ENCODE measurements around the gene DOCK2.
A peak's percentile ranks its signal among the peaks of the same experiment; 100 is the strongest.

Gene DOCK2

GRCh38 chr5:170097934-170098333, 460.9 kb downstream of the DOCK2 start:
- DNase-seq (ENCODE audit: low read depth): no peak

GRCh38 chr5:170100066-170100943, 463.2 kb downstream of the DOCK2 start:
- DNase-seq (ENCODE audit: low read depth): peak; percentile 56

GRCh38 chr5:170103447-170103846, 466.4 kb downstream of the DOCK2 start:
- DNase-seq (ENCODE audit: low read depth): no peak

- no peak for DNase-seq (ENCODE audit: low read depth)
Observed at GRCh38 chr5:170104299-170104698, 467.2 kb downstream of the DOCK2 start.

- no peak for DNase-seq (ENCODE audit: low read depth)
Observed at GRCh38 chr5:170104710-170105109, 467.6 kb downstream of the DOCK2 start.

GRCh38 chr5:170105642-170106611, 468.9 kb downstream of the DOCK2 start, which contains the start of gene FOXI1:
FOXI1 (plus strand) TSS chr5:170105897; CDS start chr5:170105958, 61 bp downstream.
- DNase-seq (ENCODE audit: low read depth): no peak

- DNase-seq (ENCODE audit: low read depth): no peak
Observed at GRCh38 chr5:170107674-170108073, 470.6 kb downstream of the DOCK2 start.

- DNase-seq (ENCODE audit: low read depth): no peak
Observed at GRCh38 chr5:170108266-170108785, 471.3 kb downstream of the DOCK2 start.

GRCh38 chr5:170109059-170110031, 472.3 kb downstream of the DOCK2 start:
- DNase-seq (ENCODE audit: low read depth): no peak

GRCh38 chr5:170110403-170111087, 473.5 kb downstream of the DOCK2 start:
- DNase-seq (ENCODE audit: low read depth): no peak

GRCh38 chr5:170111088-170111785, 474.2 kb downstream of the DOCK2 start:
- DNase-seq (ENCODE audit: low read depth): no peak

- DNase-seq (ENCODE audit: low read depth): no peak
Observed at GRCh38 chr5:170112876-170113521, 475.9 kb downstream of the DOCK2 start.

- no peak for DNase-seq (ENCODE audit: low read depth)
Observed at GRCh38 chr5:170113522-170113900, 476.4 kb downstream of the DOCK2 start.

- no peak for DNase-seq (ENCODE audit: low read depth)
Observed at GRCh38 chr5:170114271-170114670, 477.2 kb downstream of the DOCK2 start.

- DNase-seq (ENCODE audit: low read depth): no peak
Observed at GRCh38 chr5:170115925-170116324, 478.9 kb downstream of the DOCK2 start.

- DNase-seq (ENCODE audit: low read depth): no peak
Observed at GRCh38 chr5:170117736-170118135, 480.7 kb downstream of the DOCK2 start.

GRCh38 chr5:170120576-170120975, 483.5 kb downstream of the DOCK2 start:
- peak; percentile 95 for DNase-seq (ENCODE audit: low read depth)

GRCh38 chr5:170121321-170121720, 484.2 kb downstream of the DOCK2 start:
- DNase-seq (ENCODE audit: low read depth): peak; percentile 49

GRCh38 chr5:170126061-170126460, 489.0 kb downstream of the DOCK2 start:
- no peak for DNase-seq (ENCODE audit: low read depth)

Data from stromal cell of bone marrow (primary cell).